GM12874 (cell line): ENCODE measurements around the gene RALGPS1.

Source experiments
- TF ChIP-seq, protein P1 (sequence below): IDR thresholded peaks from 2 replicates; pipeline ENCODE4 v1.5.1; 2011; ENCODE audit warnings: low read depth, mild to moderate bottlenecking, control low read depth, low read length, moderate library complexity; ENCODE audit not compliant: insufficient read depth

The RALGPS1 gene

GRCh38 chr9:126971261-126971660, 56.7 kb downstream of the RALGPS1 start:
- TF ChIP-seq, protein P1, sequence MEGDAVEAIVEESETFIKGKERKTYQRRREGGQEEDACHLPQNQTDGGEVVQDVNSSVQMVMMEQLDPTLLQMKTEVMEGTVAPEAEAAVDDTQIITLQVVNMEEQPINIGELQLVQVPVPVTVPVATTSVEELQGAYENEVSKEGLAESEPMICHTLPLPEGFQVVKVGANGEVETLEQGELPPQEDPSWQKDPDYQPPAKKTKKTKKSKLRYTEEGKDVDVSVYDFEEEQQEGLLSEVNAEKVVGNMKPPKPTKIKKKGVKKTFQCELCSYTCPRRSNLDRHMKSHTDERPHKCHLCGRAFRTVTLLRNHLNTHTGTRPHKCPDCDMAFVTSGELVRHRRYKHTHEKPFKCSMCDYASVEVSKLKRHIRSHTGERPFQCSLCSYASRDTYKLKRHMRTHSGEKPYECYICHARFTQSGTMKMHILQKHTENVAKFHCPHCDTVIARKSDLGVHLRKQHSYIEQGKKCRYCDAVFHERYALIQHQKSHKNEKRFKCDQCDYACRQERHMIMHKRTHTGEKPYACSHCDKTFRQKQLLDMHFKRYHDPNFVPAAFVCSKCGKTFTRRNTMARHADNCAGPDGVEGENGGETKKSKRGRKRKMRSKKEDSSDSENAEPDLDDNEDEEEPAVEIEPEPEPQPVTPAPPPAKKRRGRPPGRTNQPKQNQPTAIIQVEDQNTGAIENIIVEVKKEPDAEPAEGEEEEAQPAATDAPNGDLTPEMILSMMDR, result no peak

DNA sequence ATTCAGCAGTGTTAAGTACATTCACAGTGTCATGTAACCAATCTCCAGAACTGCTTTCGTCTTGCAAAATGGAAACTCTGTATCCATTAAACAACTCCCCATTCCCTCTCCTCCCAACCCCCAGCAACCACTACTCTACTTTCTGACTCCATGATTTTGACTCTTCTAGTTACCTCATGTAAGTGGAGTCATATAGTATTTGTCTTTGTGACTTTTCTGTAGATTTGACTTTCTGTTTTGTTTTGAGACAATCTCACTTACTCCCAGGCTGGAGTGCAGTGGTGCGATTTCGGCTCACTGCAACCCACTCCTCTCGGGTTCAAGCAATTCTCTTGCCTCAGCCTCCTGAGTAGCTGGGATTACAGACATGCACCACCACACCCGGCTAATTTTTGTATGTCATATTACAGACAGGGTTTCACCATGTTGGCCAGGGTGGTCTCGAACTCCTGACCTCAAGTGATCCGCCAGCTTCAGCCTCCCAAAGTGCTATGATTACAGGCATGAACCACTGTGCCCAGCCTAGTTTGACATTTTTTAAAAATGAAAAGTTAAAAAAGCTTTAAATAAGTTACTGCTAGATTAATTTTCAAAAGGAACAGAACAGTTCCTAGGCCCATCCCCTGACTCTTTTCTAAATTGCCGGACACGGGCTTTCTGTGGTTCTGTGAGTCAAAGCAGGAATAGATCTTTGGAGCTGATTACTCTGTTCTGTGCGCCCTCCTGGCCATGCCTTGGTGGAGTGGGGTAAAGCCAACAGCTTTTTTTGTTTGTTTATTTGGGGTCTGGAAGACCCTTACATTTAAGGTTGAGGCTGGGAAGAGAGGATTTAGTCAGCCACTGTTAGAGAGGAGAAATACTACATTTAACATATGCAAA, 59.3 kb downstream of the RALGPS1 start:
- TF ChIP-seq, protein P1, result no peak

DNA sequence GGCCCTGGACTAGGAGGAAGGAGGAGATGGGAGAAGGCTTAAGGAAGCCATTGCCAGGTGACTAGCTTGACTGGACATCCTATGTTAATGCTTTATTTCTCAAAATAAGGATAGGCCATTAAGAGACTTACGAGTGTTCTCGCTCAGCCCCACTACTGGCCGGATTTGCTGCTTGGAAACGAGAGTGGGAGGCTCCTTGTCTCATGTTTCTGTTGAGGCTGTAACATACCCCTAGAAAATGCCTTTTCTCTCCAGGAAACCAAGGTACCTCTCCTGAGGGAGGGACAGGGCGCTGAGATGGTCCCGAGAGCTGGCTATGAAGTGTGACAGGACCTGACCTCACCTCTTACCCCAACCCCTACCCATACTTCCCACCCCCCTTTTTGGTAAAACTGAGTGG, 60.0 kb downstream of the RALGPS1 start:
- TF ChIP-seq, protein P1, result no peak

GRCh38 chr9:126975327-126976220, 61.0 kb downstream of the RALGPS1 start:
- TF ChIP-seq, protein P1, result no peak

- TF ChIP-seq, protein P1, result no peak
Measured at GRCh38 chr9:126979461-126979860, 64.9 kb downstream of the RALGPS1 start.

GRCh38 chr9:126980231-126980630, 65.6 kb downstream of the RALGPS1 start:
- TF ChIP-seq, protein P1, result no peak

DNA sequence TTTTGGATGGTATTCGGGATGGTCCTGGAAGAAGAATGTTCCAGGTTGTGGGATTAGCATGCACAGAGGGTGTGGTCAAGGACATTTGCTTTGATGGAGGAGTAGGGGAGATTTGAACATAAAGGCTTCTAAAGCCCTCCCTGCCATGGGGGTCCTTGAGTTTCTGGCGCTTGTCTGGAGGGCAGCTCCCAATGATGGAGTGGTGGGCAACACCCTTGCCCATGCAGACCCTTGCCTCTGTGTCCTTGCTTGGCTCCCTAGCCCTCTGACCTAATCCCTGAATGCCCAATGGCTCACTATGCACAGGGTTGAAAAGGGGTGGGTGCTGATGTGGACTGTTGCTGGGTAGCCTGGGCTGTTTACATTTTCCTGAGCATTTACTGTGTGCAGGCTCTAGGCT, 66.6 kb downstream of the RALGPS1 start:
- TF ChIP-seq, protein P1, result no peak
